Tracheal epithelial cell (primary cell): ENCODE measurements around the gene TEDC2. TPM values are rescaled to one million over a fixed set of nuclear protein-coding genes. Genes with fewer than 3 reads are reported as not detected.

ENCODE experiments used
- total RNA-seq: library from RNA; depleted of rRNA; stranded (reverse); fragments of >200 nt; gene quantifications from 2 replicates; pipeline ENCODE4 v1.2.1, GENCODE V29; 2014

The TEDC2 gene
- total RNA-seq, result 0.85 and 1.7 TPM in 2 replicates

GRCh38 chr16:2459647-2460390 is at the start of gene TEDC2:
Gene TEDC2 (plus strand): TSS chr16:2460109. CDS start chr16:2460145, 36 bp downstream.

DNA sequence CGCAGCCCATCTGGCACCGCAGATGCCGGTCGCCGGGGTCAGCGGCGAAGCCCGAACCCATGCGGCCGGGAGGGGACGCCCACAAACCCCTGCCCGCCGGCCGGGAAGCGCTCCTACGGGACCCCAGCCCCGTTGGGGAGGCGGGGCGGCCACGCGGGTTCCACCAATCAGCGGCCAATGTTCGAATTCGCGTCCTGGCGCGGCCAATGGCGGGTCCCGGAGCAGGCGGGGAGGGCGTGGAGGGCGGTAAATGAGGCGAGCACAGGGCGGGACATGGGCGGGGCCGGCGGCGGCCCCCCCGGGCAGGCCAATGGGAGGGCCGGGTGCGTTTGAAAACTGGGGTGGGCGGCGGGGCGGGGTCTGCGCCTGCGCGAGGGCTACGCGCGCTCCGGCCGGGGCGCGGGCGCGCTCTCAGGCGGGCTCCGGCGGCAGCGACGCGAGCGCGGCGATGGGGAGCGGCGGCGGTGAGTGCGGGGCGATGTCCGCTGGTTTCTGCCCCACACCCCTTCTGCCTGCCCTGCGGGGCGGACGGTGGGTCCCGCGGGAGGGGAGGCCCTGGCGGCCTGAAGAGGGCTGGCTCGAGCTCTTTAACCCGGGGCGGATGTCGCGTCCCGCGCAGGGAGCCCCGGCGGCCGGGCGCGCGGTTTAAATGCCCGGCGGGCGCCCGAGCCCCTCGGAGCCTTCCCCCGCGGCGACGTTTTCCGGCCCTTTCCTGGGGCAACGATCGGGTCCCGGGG is 30.7 kb upstream of the TEDC2 start, which contains the start of gene CCNF:
Gene CCNF, plus strand, starts transcription at position 414 of the 737 bp plus-strand sequence. Its CDS starts 35 bp downstream, at position 449.

DNA sequence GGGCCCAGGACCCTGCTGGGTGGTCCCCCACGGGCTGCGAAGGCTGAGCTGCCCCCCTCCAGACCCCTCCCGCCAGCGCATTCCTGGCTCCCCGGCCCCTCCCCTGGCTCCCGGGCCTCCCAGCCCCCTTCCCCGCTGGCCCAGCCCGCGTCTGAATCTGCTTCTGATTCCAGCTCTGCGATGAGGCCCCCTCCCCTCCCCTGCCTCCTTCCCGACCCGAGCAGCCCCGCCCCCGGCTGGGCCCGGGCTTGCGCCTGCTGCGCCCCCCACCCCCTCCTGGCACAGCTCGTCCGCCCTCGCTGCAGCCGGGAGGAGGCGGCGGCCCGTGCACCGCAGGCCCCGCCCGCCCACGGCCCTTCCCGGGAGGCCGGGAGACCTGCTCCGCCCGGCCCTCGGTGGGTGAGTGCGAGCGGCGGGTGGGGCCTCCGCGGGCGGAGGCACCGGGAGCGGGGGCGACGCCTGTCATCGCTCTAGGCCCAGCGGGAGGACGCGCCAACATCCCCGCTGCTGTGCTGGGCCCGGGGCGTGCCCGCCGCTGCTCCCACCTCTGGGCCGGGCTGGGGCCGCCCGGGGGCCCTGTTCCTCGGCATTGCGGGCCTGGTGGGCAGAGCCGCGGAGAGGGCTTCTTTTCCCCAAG is 11.2 kb downstream of the TEDC2 start, which contains the start of gene NTN3:
Gene NTN3, plus strand, starts transcription at position 282 of the 637 bp plus-strand sequence. CDS start 405 bp downstream, outside the sequence.

DNA sequence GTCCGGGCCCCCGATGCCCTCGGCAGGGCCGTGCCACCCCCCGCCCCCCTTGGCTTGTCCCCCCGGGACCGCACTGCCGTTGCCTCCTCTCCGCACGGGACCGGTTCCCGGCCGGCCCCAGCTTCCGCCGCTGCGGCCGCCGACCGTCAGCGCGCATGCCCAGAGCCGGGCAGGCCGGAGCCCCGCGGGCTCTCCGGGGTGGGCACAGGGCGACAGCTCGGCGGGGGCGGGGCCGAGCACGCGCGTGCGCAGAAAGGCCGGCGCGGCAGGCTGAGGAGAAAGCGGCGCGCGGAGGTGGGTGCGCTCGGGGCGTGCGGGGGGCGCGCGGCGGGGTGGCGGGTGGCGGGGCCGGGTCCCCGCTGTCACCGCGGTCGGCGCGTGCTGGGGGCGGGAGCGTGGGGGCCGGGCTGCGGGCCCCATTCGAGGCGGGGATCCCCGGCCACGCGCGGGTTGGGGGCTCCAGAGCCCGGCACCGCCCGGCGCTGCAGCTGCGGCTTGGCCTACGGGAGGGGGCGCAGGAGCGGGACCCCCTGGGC is 15.0 kb downstream of the TEDC2 start, which contains the start of gene TBC1D24:
Gene TBC1D24, plus strand, starts transcription at position 251 of the 536 bp plus-strand sequence. CDS start 21,022 bp downstream, outside the sequence.

GRCh38 chr16:2513405-2514332 is 53.8 kb downstream of the TEDC2 start, which contains the start of gene ATP6V0C:
Gene ATP6V0C (plus strand): TSS chr16:2513952. CDS start chr16:2514104, 152 bp downstream.

Other genes starting within 250 kb of the TEDC2 start
- gene BRICD5, start 249.2 kb upstream of the TEDC2 start, total RNA-seq, result 0.24 and 1.3 TPM in 2 replicates
- 14.5 and 19.0 TPM in 2 replicates for gene PGP, start 245.3 kb upstream of the TEDC2 start, total RNA-seq
- 26.0 and 32.0 TPM in 2 replicates for gene E4F1, start 236.5 kb upstream of the TEDC2 start, total RNA-seq
- gene DNASE1L2, start 223.7 kb upstream of the TEDC2 start, total RNA-seq, result not detected in 2 replicates
- gene ECI1, start 208.5 kb upstream of the TEDC2 start, total RNA-seq, result 51.8 and 119 TPM in 2 replicates
- gene RNPS1, start 192.0 kb upstream of the TEDC2 start, total RNA-seq, result 79.5 and 80.2 TPM in 2 replicates
- gene ABCA3, start 119.4 kb upstream of the TEDC2 start, total RNA-seq, result 0.43 and 3.9 TPM in 2 replicates
- 3.0 and 7.2 TPM in 2 replicates for gene CCNF, start 30.7 kb upstream of the TEDC2 start, total RNA-seq
- gene NTN3, start 11.2 kb downstream of the TEDC2 start, total RNA-seq, result 0.24 TPM in 1 of 2 replicates, not detected in the other
- gene TBC1D24, start 15.0 kb downstream of the TEDC2 start, total RNA-seq, result 5.5 TPM in 2 replicates
- gene ATP6V0C, start 53.8 kb downstream of the TEDC2 start, total RNA-seq, result 6.3 and 8.5 TPM in 2 replicates
- 17.9 and 28.2 TPM in 2 replicates for gene AMDHD2, start 60.3 kb downstream of the TEDC2 start, total RNA-seq
- 1.3 TPM in 1 of 2 replicates, not detected in the other for gene CEMP1, start 71.3 kb downstream of the TEDC2 start, total RNA-seq
- 22.2 and 24.1 TPM in 2 replicates for gene PDPK1, start 77.9 kb downstream of the TEDC2 start, total RNA-seq
- gene KCTD5, start 222.4 kb downstream of the TEDC2 start, total RNA-seq, result 27.5 and 37.8 TPM in 2 replicates